NCI-H526 (cell line): ENCODE data around the gene ERN1.
"Not testable (repeated sequence)": the region's sequence is repeated elsewhere in the genome, so short reads cannot be mapped to it uniquely, and the experiment has no call there.

Experiments
- DNase-seq, 2 experiments: peaks; one replicate each; lab custom pipeline; 2025; lab: John Stamatoyannopoulos, UW

ERN1 gene

DNA sequence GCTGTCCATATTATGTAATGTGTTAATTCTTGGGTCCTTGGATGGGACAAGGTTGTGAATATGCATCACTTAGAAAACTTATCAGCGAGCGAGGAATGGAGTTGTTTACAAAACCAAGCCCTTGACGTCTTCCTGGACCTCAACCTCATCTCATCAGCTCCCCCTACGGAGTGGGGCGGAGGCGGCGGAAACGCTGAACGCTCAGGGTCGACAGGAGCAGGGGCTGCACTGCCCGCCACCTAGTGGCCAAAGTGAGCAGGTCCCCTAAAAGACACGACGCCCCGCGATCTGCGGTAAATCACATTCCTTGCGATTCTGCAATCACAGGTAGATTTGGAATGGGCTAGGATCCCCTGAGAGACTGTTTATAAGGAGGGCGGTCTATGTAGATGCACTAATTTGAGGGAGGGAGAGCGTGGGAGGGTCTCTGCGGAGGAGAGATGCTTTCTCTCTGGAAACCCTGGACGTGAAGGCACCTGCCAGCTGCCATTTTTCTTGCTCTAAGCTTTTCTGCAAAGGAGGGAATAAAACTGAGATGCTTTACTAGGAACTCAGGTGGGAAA is 104.1 kb downstream of the ERN1 start:
- DNase-seq, result peak; percentile 33 to 86

- DNase-seq, result no peak
Measured at GRCh38 chr17:64024781-64025731, 104.9 kb downstream of the ERN1 start.

- no peak for DNase-seq
Measured at GRCh38 chr17:64024215-64024654, 105.7 kb downstream of the ERN1 start.

DNA sequence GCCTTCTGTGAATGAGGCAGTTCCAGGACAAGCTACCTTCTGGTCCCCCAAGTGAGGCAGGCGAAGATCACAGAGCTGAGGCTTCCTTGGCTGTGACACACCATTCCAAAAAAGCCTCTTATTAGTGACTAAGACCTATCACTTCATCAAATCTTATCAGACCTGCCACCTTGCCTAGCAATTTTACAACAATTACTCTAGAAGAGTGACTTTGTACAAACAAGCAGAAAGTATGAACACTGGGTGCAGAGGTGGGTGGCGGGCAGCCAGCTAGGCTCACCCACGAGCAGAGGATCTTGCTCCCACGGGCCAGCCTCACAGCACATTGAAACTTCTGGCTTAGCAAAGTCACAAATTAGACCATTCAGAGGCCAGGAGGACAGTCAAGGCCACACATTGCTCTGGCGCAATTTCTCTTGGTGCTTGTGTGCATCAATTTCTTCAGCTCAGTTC is 107.3 kb downstream of the ERN1 start:
- DNase-seq, result no peak

GRCh38 chr17:64020056-64020766 is 109.7 kb downstream of the ERN1 start, which contains the start of gene ICAM2:
TSS of gene ICAM2 (minus strand) at chr17:64020633. CDS start at chr17:64006691, 13,942 bp downstream.
- DNase-seq, result no peak

DNA sequence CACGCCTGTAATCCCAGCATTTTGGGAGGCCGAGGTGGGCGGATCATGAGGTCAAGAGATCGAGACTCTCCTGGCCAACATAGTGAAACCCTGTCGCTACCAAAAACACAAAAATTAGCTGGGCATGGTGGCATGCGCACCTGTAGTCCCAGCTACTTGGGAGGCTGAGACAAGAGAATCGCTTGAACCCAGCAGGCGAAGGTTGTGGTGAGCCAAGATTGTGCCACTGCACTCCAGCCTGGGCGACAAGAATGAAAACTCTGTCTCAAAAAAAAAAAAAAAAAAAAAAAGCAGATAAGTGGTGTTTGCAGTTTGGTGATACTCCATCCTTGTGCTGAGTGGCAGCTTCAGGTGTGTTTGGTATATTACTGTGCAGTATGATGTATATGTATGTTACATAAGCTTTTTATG is 110.4 kb downstream of the ERN1 start:
- DNase-seq, result not testable (repeated sequence)

- DNase-seq, result no peak
Measured at GRCh38 chr17:64017381-64017980, 112.5 kb downstream of the ERN1 start.

GRCh38 chr17:64016974-64017373 is 113.0 kb downstream of the ERN1 start:
- DNase-seq, result no peak

- no peak for DNase-seq
Measured at GRCh38 chr17:64016231-64016784, 113.6 kb downstream of the ERN1 start.

GRCh38 chr17:64015447-64015846 is 114.5 kb downstream of the ERN1 start:
- no peak for DNase-seq

- no peak for DNase-seq
Measured at GRCh38 chr17:64009571-64010402, 120.2 kb downstream of the ERN1 start.

DNA sequence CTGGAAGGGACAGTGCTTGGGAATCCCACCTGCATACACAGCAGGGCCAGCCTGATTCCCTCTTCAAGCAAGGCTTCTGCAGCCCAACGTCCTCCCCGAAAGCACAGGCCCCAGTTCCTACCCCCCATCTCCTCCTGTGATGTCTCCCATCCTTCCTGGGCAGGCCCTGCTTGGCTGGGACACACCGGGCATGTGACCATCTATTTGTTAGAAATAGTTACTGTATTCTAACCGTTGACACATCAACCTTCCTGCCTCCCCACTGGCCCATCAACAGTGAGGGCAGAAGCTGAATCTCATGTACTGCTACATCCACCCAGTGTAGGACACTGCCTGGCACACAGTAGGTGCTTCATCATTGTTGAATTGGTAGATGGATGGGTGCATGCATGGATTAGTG is 121.1 kb downstream of the ERN1 start:
- DNase-seq, result no peak

DNA sequence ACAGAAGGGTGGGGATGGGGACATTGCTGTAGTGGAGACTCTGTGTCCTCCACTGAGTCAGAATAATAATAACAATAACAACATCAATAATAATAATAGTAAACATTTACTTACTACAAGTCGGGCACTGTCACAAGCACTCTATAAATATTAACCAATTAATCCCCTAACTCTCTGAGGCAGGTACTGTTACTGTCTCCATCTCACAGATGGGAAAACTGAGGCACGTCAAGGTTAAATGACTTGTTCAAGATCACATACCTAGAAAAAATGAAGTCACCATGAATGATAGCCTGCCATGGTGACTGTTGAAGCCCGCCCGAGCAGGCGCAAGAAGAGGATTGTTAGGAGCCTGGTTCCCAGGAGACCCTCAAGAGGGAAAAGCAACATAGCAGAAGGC is 121.6 kb downstream of the ERN1 start:
- DNase-seq, result no peak

DNA sequence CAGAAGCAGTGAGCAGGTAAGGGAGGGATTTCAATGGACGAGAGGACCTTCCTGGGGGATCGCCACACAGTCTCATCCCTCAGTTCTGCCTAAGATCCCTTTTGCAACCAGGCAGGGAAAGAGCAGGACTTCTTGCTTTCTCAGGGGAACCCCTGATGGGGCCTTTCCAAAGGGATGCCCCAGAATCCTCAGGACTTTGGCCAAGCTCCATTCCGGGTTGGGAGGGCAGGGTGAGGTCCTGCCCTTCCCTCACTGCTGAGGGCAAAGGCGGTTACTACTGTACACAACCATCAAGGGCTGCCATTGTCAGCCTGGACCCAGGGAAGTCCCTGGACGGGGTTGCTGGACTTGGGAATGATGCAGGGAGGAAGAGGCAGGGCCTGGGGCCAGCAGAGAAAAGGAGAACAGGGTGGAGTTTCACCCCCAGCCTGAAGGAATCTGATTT is 122.1 kb downstream of the ERN1 start:
- no peak for DNase-seq

DNA sequence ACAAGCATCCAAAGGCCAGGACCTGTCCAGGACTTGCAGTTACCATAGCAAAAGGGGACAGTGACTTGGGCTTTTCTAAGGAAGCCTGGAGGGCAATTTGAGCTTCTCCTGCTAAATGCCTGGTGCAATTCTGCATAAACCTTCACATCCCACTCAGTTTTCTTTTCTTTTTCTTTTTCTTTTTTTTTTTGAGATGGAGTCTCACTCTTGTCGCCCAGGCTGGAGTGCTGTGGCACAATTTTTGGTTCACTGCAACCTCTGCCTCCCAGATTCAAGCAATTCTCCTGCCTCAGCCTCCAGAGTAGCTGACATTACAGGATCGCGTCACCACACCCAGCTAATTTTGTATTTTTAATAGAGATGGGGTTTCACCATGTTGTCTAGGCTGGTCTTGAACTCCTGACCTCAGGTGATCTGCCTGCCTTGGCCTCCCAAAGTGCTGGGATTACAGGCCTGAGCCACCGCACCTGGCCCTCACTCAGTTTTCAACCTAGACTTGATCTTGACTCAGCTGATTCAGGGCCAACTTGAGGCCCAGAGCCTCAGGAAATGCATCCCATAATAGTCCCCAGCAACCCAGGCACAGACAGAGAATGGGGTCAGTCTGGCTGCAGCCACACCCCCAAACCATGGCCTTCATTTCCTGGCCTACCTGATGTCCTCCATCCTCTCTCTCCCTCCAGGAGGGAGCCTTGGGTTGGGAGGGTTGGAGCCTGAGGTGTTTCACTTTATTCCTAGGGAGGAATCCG is 122.7 kb downstream of the ERN1 start:
- not testable (repeated sequence) for DNase-seq

- DNase-seq, result no peak
Measured at GRCh38 chr17:64006361-64007088, 123.4 kb downstream of the ERN1 start.

- DNase-seq, result no peak
Measured at GRCh38 chr17:64005734-64006167, 124.2 kb downstream of the ERN1 start.

- no peak for DNase-seq
Measured at GRCh38 chr17:64004903-64005733, 124.8 kb downstream of the ERN1 start.
